Measurements from ENCODE around the gene TIAL1. TPM values are rescaled to one million over a fixed set of nuclear protein-coding genes. Genes with fewer than 3 reads are reported as not detected.

The TIAL1 gene
- total and polyA plus RNA-seq, 2 of the 4 experiments (the other 2 are of a cell fraction): 28.0 to 83.5 TPM

DNA sequence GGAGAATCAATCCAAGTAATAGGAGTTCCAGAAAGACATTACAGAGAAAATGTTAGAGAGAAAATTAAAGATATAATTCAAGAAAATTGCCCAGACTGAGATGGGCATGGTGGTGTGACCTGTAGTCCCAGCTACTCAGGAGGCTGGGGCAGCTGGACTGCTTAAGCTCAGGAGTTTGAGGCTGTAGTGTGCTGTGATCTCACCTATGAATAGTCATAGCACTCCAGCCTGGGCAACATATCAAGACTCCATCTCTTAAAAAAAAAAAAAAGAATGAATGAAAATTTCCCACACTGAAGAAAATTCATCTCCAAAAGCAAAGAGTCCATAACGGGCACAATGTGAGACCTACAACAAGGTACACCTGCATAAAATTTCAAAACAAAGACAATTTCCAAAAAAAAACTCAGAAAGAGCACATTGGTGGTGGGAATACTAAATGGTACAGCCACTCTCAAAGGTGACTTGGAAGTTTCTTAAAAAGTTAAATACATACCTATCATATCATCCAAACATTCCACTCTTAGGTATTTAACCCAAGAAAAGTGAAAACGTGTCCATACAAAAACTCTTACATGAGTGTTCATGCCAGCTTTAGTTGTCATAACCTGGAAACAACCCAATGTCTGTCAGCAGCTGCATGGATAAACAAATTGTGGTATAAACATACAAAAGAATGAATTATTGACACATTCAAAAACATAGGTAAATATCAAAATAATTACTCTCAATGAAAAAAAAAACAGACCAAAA, 47.3 kb downstream of the TIAL1 start:
- no peak overlapping the region for H2BK120ac ChIP-seq (ENCODE audit: low read depth, low read length)
- no peak overlapping the region for H3K18ac ChIP-seq (ENCODE audit: low read depth, low read length)
- in situ Hi-C loops (cut with MboI; ENCODE audit: low sequenced_read_pairs) (no loop called here), intact Hi-C loops (cut with micrococcal nuclease) (no loop called here), dilution Hi-C loops (cut with HindIII; ENCODE audit: low sequenced_read_pairs, unreplicated experiment) (no loop called here)
- ATAC-seq (ENCODE audit: low read depth) (no peak), DNase-seq (no peak)
- no peak overlapping the region for H3K56ac ChIP-seq (ENCODE audit: extremely low read depth, insufficient read depth, low read length)
- no peak overlapping the region for H3K27ac ChIP-seq (ENCODE audit: insufficient read depth, low read length)
- no peak for TF ChIP-seq BHLHE40 (IDR thresholded peaks at IDR 0.05; ENCODE audit: low read depth, low read length)
- TF ChIP-seq, protein P1, sequence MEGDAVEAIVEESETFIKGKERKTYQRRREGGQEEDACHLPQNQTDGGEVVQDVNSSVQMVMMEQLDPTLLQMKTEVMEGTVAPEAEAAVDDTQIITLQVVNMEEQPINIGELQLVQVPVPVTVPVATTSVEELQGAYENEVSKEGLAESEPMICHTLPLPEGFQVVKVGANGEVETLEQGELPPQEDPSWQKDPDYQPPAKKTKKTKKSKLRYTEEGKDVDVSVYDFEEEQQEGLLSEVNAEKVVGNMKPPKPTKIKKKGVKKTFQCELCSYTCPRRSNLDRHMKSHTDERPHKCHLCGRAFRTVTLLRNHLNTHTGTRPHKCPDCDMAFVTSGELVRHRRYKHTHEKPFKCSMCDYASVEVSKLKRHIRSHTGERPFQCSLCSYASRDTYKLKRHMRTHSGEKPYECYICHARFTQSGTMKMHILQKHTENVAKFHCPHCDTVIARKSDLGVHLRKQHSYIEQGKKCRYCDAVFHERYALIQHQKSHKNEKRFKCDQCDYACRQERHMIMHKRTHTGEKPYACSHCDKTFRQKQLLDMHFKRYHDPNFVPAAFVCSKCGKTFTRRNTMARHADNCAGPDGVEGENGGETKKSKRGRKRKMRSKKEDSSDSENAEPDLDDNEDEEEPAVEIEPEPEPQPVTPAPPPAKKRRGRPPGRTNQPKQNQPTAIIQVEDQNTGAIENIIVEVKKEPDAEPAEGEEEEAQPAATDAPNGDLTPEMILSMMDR (conservative IDR thresholded peaks at IDR 0.05; ENCODE audit: low read depth, low read length): no peak
- TF ChIP-seq, protein P2, sequence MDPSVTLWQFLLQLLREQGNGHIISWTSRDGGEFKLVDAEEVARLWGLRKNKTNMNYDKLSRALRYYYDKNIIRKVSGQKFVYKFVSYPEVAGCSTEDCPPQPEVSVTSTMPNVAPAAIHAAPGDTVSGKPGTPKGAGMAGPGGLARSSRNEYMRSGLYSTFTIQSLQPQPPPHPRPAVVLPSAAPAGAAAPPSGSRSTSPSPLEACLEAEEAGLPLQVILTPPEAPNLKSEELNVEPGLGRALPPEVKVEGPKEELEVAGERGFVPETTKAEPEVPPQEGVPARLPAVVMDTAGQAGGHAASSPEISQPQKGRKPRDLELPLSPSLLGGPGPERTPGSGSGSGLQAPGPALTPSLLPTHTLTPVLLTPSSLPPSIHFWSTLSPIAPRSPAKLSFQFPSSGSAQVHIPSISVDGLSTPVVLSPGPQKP (IDR thresholded peaks at IDR 0.05; ENCODE audit: borderline replicate concordance, low read depth, low read length): no peak
- no peak for TF ChIP-seq RFX5 (IDR thresholded peaks at IDR 0.05; ENCODE audit: low read depth, low read length)
- TF ChIP-seq SMC3 (IDR thresholded peaks at IDR 0.05; ENCODE audit: low read depth, low read length): no peak
- no peak for TF ChIP-seq USF2 (IDR thresholded peaks at IDR 0.05; ENCODE audit: low read depth, low read length)
- TF ChIP-seq MAZ (IDR thresholded peaks at IDR 0.05; ENCODE audit: borderline replicate concordance, low read depth, low read length): no peak
- no peak for TF ChIP-seq NFE2L2 (IDR thresholded peaks at IDR 0.05; ENCODE audit: low read depth, low read length)
- TF ChIP-seq RAD21 (IDR thresholded peaks at IDR 0.05; ENCODE audit: low read length): no peak
- TF ChIP-seq MAFK (IDR thresholded peaks at IDR 0.05; ENCODE audit: low read depth, low read length): no peak
- no peak overlapping the region for H2BK15ac ChIP-seq (ENCODE audit: low read depth, low read length)
- no CpG with 5 or more reads among the region's 2 CpGs for WGBS, 2 experiments (ENCODE audit: extremely low coverage in 2 of 2, insufficient read length in 1 of 2)
- H3K14ac ChIP-seq (replicated peaks; ENCODE audit: low read depth, low read length): no peak overlapping the region
- H3K79me1 ChIP-seq (ENCODE audit: low read depth in 1 of 2, low read length in 2 of 2): no peaks in the 10 kb centered on the region
- no peak overlapping the region for H2AFZ ChIP-seq (replicated peaks; ENCODE audit: low read length, poor library complexity)
- H3K4ac ChIP-seq (ENCODE audit: low read depth, low read length): no peak overlapping the region
- H4K5ac ChIP-seq (ENCODE audit: low read depth, low read length): no peak overlapping the region
- H4K8ac ChIP-seq (ENCODE audit: low read depth in 2 of 2, low read length in 2 of 2): no peak overlapping the region
- no peak overlapping the region for H3K9ac ChIP-seq (ENCODE audit: low read depth, low read length)
- H4K20me1 ChIP-seq (ENCODE audit: insufficient read depth, low read length): no peaks in the 10 kb centered on the region
- POLR2A ChIA-PET (ENCODE audit: unreplicated experiment): interaction anchor here (0.5 kb wide), 1 partner anchor 9 kb away, joined by 3 read pairs; no protein-coding TSS in a partner anchor
- peaks cover 11% of the 10 kb centered on the region for H3K27me3 ChIP-seq (ENCODE audit: control insufficient read depth, insufficient read depth, low read length)
- H3K4me1 ChIP-seq (ENCODE audit: control insufficient read depth, insufficient read depth, low read length): peaks cover 5% of the 10 kb centered on the region; the same call in 1 of the 2 replicates
- no peak overlapping the region for H2AK9ac ChIP-seq (replicated peaks; ENCODE audit: low read depth, low read length, poor library complexity)
- H3K4me2 ChIP-seq (ENCODE audit: low read depth, low read length): no peak overlapping the region
- no peak overlapping the region for H2AK5ac ChIP-seq (ENCODE audit: low read depth, low read length)
- no peak overlapping the region for H2BK20ac ChIP-seq (ENCODE audit: low read depth, low read length)
- CTCF ChIA-PET: interaction anchor here (0.5 kb wide), 1 partner anchor 45 kb away, joined by 3 read pairs; no protein-coding TSS in a partner anchor
- no TSS peak for BruUV-seq (replicated peaks)
- no peaks in the 10 kb centered on the region for H3K36me3 ChIP-seq (ENCODE audit: control insufficient read depth, insufficient read depth, low read length)
- no peaks in the 10 kb centered on the region; the same call in 1 of the 2 replicates for H3K9me3 ChIP-seq (ENCODE audit: control insufficient read depth, insufficient read depth, low read length)
- H4K91ac ChIP-seq (ENCODE audit: insufficient read depth, low read depth, low read length): no peak overlapping the region
- H3K23ac ChIP-seq (ENCODE audit: low read depth, low read length): no peak overlapping the region
- H3K4me3 ChIP-seq (ENCODE audit: insufficient read depth, low read depth, low read length): no peak overlapping the region
- H3K9me1 ChIP-seq (ENCODE audit: insufficient read depth, low read length): peaks cover 4% of the 10 kb centered on the region; the same call in 1 of the 2 replicates
- no peak overlapping the region for H2BK5ac ChIP-seq (ENCODE audit: low read depth, low read length, poor library complexity, severe bottlenecking)

Data from IMR-90 (cell line).